ENCODE measurements around the gene UNC13D.
"Not testable (repeated sequence)": the region's sequence is repeated elsewhere in the genome, so short reads cannot be mapped to it uniquely, and the experiment has no call there.

Gene UNC13D

GRCh38 chr17:75819678-75820077, 24.5 kb downstream of the UNC13D start:
- no peak for DNase-seq (ENCODE audit: low spot score)
- H3K27ac Mint-ChIP-seq: no peak overlapping the region
- peaks cover 3% of the 10 kb centered on the region for H3K4me1 Mint-ChIP-seq (ENCODE audit: low read depth)
- no peaks in the 10 kb centered on the region for H3K27me3 Mint-ChIP-seq (ENCODE audit: low read depth)
- H3K4me3 Mint-ChIP-seq: no peak overlapping the region
- H3K36me3 Mint-ChIP-seq (ENCODE audit: low read depth): peaks cover 18% of the 10 kb centered on the region
- H3K9me3 Mint-ChIP-seq: no peaks in the 10 kb centered on the region

DNA sequence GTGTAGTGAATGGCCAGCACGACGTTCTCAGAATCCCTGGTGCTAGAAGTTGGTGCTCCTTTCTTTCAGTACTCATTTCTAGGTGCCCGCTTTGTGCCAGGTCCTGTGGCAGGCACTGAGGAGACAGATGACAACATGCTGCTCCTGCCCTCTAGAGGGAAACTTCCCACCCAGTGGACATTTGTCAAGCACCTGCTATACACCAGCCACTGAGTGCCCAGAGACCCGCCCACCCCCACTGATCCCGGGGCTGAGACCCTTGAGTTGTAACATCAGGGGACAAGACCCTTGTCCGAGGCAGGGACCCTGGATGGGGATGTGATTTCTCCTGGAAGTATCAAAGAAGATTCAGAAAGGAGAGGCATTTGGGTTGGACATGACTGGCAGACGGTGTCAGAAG, 25.1 kb downstream of the UNC13D start:
- peak overlapping the region; percentile 23 for H3K27ac Mint-ChIP-seq
- H3K36me3 Mint-ChIP-seq (ENCODE audit: low read depth): peaks cover 19% of the 10 kb centered on the region
- H3K9me3 Mint-ChIP-seq: no peaks in the 10 kb centered on the region
- H3K4me3 Mint-ChIP-seq: no peak overlapping the region
- H3K4me1 Mint-ChIP-seq (ENCODE audit: low read depth): peaks cover 3% of the 10 kb centered on the region
- no peaks in the 10 kb centered on the region for H3K27me3 Mint-ChIP-seq (ENCODE audit: low read depth)
- no peak for DNase-seq (ENCODE audit: low spot score)

- no peak for DNase-seq (ENCODE audit: low spot score)
- Mint-ChIP-seq H3K27me3 (ENCODE audit: low read depth) (no peaks in the 10 kb centered on the region), H3K27ac (peak overlapping the region; percentile 2), H3K9me3 (no peaks in the 10 kb centered on the region), H3K4me1 (ENCODE audit: low read depth) (peaks cover 3% of the 10 kb centered on the region), H3K4me3 (no peak overlapping the region), H3K36me3 (ENCODE audit: low read depth) (peaks cover 17% of the 10 kb centered on the region)
These were observed 25.8 kb downstream of the UNC13D start for GRCh38 chr17:75818326-75818885.

- Mint-ChIP-seq H3K4me3 (no peak overlapping the region), H3K36me3 (ENCODE audit: low read depth) (peaks cover 21% of the 10 kb centered on the region), H3K9me3 (no peaks in the 10 kb centered on the region), H3K27me3 (ENCODE audit: low read depth) (no peaks in the 10 kb centered on the region), H3K27ac (no peak overlapping the region), H3K4me1 (ENCODE audit: low read depth) (peaks cover 3% of the 10 kb centered on the region)
- no peak for DNase-seq (ENCODE audit: low spot score)
These were observed 26.6 kb downstream of the UNC13D start for GRCh38 chr17:75817571-75817970.

DNA sequence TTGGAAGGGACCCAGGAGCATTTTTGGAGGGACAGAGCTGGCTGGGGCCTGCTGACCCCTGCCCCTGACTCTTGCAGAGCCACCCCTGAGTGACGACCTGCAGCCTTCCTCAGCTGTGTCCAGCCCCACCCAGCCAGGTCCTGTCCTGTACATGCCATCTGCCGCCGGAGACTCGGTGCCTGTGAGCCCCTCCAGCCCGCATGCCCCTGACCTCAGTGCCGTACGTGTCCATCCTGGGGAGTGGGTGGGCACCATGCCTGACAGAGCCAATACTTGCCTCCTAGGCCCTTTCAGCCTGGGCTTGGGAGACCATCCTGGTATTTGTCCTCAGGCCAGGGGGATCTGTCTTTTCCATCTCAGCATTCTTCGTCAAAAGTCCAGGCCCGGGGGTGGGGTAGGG, 27.5 kb downstream of the UNC13D start:
- peaks cover 3% of the 10 kb centered on the region for H3K4me1 Mint-ChIP-seq (ENCODE audit: low read depth)
- H3K9me3 Mint-ChIP-seq: no peaks in the 10 kb centered on the region
- no peak overlapping the region for H3K4me3 Mint-ChIP-seq
- H3K27ac Mint-ChIP-seq: no peak overlapping the region
- no peak for DNase-seq (ENCODE audit: low spot score)
- H3K27me3 Mint-ChIP-seq (ENCODE audit: low read depth): no peaks in the 10 kb centered on the region
- H3K36me3 Mint-ChIP-seq (ENCODE audit: low read depth): peaks cover 22% of the 10 kb centered on the region

GRCh38 chr17:75815399-75815798, 28.8 kb downstream of the UNC13D start:
- H3K27me3 Mint-ChIP-seq (ENCODE audit: low read depth): no peaks in the 10 kb centered on the region
- H3K4me3 Mint-ChIP-seq: no peak overlapping the region
- H3K36me3 Mint-ChIP-seq (ENCODE audit: low read depth): peaks cover 18% of the 10 kb centered on the region
- DNase-seq (ENCODE audit: low spot score): no peak
- no peaks in the 10 kb centered on the region for H3K9me3 Mint-ChIP-seq
- no peak overlapping the region for H3K27ac Mint-ChIP-seq
- H3K4me1 Mint-ChIP-seq (ENCODE audit: low read depth): no peaks in the 10 kb centered on the region

- H3K27me3 Mint-ChIP-seq (ENCODE audit: low read depth): no peaks in the 10 kb centered on the region
These were observed 29.3 kb downstream of the UNC13D start for GRCh38 chr17:75814900-75815373.

GRCh38 chr17:75814021-75814395, 30.2 kb downstream of the UNC13D start:
- H3K4me3 Mint-ChIP-seq: no peak overlapping the region
- no peak for DNase-seq (ENCODE audit: low spot score)
- H3K27me3 Mint-ChIP-seq (ENCODE audit: low read depth): no peaks in the 10 kb centered on the region
- no peak overlapping the region for H3K27ac Mint-ChIP-seq
- no peaks in the 10 kb centered on the region for H3K9me3 Mint-ChIP-seq
- no peaks in the 10 kb centered on the region for H3K4me1 Mint-ChIP-seq (ENCODE audit: low read depth)
- peaks cover 11% of the 10 kb centered on the region for H3K36me3 Mint-ChIP-seq (ENCODE audit: low read depth)

More at GRCh38 chr17:75814900-75815373, 29.3 kb downstream of the UNC13D start:
- no peaks in the 10 kb centered on the region for H3K9me3 Mint-ChIP-seq
- no peaks in the 10 kb centered on the region for H3K4me1 Mint-ChIP-seq (ENCODE audit: low read depth)
- no peak for DNase-seq (ENCODE audit: low spot score)
- peaks cover 17% of the 10 kb centered on the region for H3K36me3 Mint-ChIP-seq (ENCODE audit: low read depth)
- H3K4me3 Mint-ChIP-seq: no peak overlapping the region
- H3K27ac Mint-ChIP-seq: peak overlapping the region; percentile 41

- Mint-ChIP-seq H3K36me3 (ENCODE audit: low read depth) (peaks cover 8% of the 10 kb centered on the region), H3K27me3 (ENCODE audit: low read depth) (no peaks in the 10 kb centered on the region), H3K9me3 (no peaks in the 10 kb centered on the region), H3K4me3 (no peak overlapping the region), H3K27ac (no peak overlapping the region), H3K4me1 (ENCODE audit: low read depth) (peaks cover 1% of the 10 kb centered on the region)
- DNase-seq (ENCODE audit: low spot score): no peak
These were observed 30.9 kb downstream of the UNC13D start for GRCh38 chr17:75813081-75814020.

- Mint-ChIP-seq H3K4me1 (ENCODE audit: low read depth) (peaks cover 1% of the 10 kb centered on the region), H3K27me3 (ENCODE audit: low read depth) (no peaks in the 10 kb centered on the region), H3K4me3 (no peak overlapping the region), H3K36me3 (ENCODE audit: low read depth) (peaks cover 8% of the 10 kb centered on the region), H3K9me3 (no peaks in the 10 kb centered on the region), H3K27ac (no peak overlapping the region)
- no peak for DNase-seq (ENCODE audit: low spot score)
These were observed 31.8 kb downstream of the UNC13D start for GRCh38 chr17:75812096-75813013.

GRCh38 chr17:75811174-75811573, 33.0 kb downstream of the UNC13D start:
- Mint-ChIP-seq H3K27me3 (ENCODE audit: low read depth) (no peaks in the 10 kb centered on the region), H3K9me3 (no peaks in the 10 kb centered on the region), H3K4me1 (ENCODE audit: low read depth) (peaks cover 1% of the 10 kb centered on the region), H3K27ac (no peak overlapping the region), H3K36me3 (ENCODE audit: low read depth) (peaks cover 8% of the 10 kb centered on the region), H3K4me3 (no peak overlapping the region)
- DNase-seq (ENCODE audit: low spot score): no peak

DNA sequence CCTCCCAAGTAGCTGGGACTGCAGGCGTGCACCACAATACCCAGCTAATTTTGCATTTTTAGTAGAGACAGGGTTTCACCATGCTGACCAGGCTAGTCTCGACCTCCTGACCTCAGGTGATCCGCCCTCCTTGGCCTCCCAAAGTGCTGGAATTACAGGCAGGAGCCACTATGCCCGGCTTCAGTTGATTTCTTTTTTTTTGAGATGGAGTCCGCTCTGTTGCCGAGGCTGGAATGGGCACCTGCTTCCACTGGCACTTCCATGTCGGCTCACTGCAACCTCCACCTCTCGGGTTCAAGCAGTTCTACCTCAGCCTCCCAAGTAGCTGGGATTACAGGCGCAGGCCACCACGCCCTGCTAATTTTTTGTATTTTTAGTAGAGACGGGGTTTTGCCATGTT, 33.4 kb downstream of the UNC13D start:
- not testable (repeated sequence) for H3K36me3 Mint-ChIP-seq (ENCODE audit: low read depth); H3K4me1 Mint-ChIP-seq (ENCODE audit: low read depth); DNase-seq (ENCODE audit: low spot score); H3K4me3 Mint-ChIP-seq; H3K27me3 Mint-ChIP-seq (ENCODE audit: low read depth); H3K9me3 Mint-ChIP-seq; H3K27ac Mint-ChIP-seq

- H3K9me3 Mint-ChIP-seq: no peaks in the 10 kb centered on the region
- H3K4me3 Mint-ChIP-seq: no peak overlapping the region
- H3K4me1 Mint-ChIP-seq (ENCODE audit: low read depth): peaks cover 1% of the 10 kb centered on the region
- DNase-seq (ENCODE audit: low spot score): no peak
- H3K27me3 Mint-ChIP-seq (ENCODE audit: low read depth): no peaks in the 10 kb centered on the region
- peaks cover 8% of the 10 kb centered on the region for H3K36me3 Mint-ChIP-seq (ENCODE audit: low read depth)
- H3K27ac Mint-ChIP-seq: no peak overlapping the region
These were observed 34.0 kb downstream of the UNC13D start for GRCh38 chr17:75810216-75810615.

Data from T-helper 2 cell treated with Interferon-gamma antibody and Interleukin-4, amounts not matched to agents 5 μg/mL and 100 μg/mL, for 36 hours (primary cell).